Esophagus squamous epithelium (tissue), 5 donors: Measurements from ENCODE around the gene MAGOHB. TPM values are rescaled to one million over a fixed set of nuclear protein-coding genes. Genes with fewer than 3 reads are reported as not detected.
A peak's percentile ranks its signal among the peaks of the same experiment; 100 is the strongest.

Experiments
- DNase-seq: peaks from one replicate; lab custom pipeline; 2025; lab: John Stamatoyannopoulos, UW
- H3K27ac ChIP-seq, 4 donors: fragments of 200-600 bp; sonication (generic); one replicate each; pipeline ENCODE4 v1.5.1; 2016 to 2019; ENCODE audit warnings: mild to moderate bottlenecking in 1 of 4
- H3K27me3 ChIP-seq, 4 donors: fragments of 200-600 bp; sonication (generic); 1 replicate in 3 of 4; 2 replicates in 1 of 4; pipeline versions ENCODE4 v1.5.1 to v1.6.0; 2017 to 2021; ENCODE audit warnings: antibody characterized with exemption in 1 of 4
- H3K36me3 ChIP-seq, 3 donors: fragments of 200-600 bp; sonication (generic); one replicate each; pipeline ENCODE4 v1.5.1; 2016 to 2019
- H3K4me1 ChIP-seq, 3 donors: fragments of 200-600 bp; sonication (generic); one replicate each; pipeline ENCODE4 v1.5.1; 2017 to 2019
- H3K4me3 ChIP-seq, 4 donors: fragments of 200-600 bp; sonication (generic); 1 replicate in 3 of 4; 2 replicates in 1 of 4; pipeline ENCODE4 v1.5.1; 2016 to 2019; ENCODE audit warnings: mild to moderate bottlenecking in 2 of 4, moderate library complexity in 1 of 4
- H3K9me3 ChIP-seq, 3 donors: fragments of 200-600 bp; sonication (generic); one replicate each; pipeline ENCODE4 v1.5.1; 2016 to 2019
- CTCF ChIP-seq, 6 experiments: fragments of 450-650 bp in 4 of 6; fragments of 200-600 bp in 2 of 6; sonication (generic) in 2 of 6; IDR thresholded peaks; one replicate each; pipeline ENCODE4 v1.5.1; 2016 to 2019; ENCODE audit warnings: antibody characterized with exemption in 6 of 6, mild to moderate bottlenecking in 4 of 6, moderate library complexity in 4 of 6
- POLR2A ChIP-seq, 4 donors: fragments of 450-650 bp; IDR thresholded peaks; one replicate each; pipeline ENCODE4 v1.6.1; 2017; ENCODE audit warnings: antibody characterized with exemption in 4 of 4, mild to moderate bottlenecking in 4 of 4, moderate library complexity in 3 of 4
- WGBS, 2 donors: methylation state at CpG; one replicate each; pipeline ENCODE4 v1.1.5; 2018; 5-methylcytosine and 5-hydroxymethylcytosine counted together
- intact Hi-C: fragments of 100-400 bp; cut with DNase I; formaldehyde crosslinking; loops from one replicate; pipeline ENCODE4 v1.15.0; 2022
- total RNA-seq, 4 donors: library from RNA; depleted of rRNA; stranded (reverse); fragments of >200 nt; gene quantifications; one replicate each; pipeline ENCODE4 v1.1.0, GENCODE V29; 2016
- donor health status: DM: yes; HTN: yes; CAD: no.

MAGOHB gene
- total RNA-seq, 4 donors from 2014 or later, result 5.4 to 25.1 (median 9.8) TPM

GRCh38 chr12:10645910-10646309, 32.5 kb upstream of the MAGOHB start:
- H3K4me1 ChIP-seq, result peaks cover 0 to 16% (median 4%) of the 10 kb centered on the region in 3 donors
- TF ChIP-seq CTCF (IDR thresholded peaks at IDR 0.05) (no peak), POLR2A (IDR thresholded peaks at IDR 0.05) (no peak)
- H3K9me3 ChIP-seq, result peaks cover 0 to 15% (median 0%) of the 10 kb centered on the region in 3 donors
- 43 to 46% methylated on average over 4 of the region's 4 CpGs for WGBS, 2 donors
- H3K4me3 ChIP-seq, result no peak overlapping the region
- no peaks in the 10 kb centered on the region for H3K27me3 ChIP-seq
- DNase-seq, result no peak
- intact Hi-C loops, result no loop called here
- H3K36me3 ChIP-seq, result peaks cover 0 to 11% (median 0%) of the 10 kb centered on the region in 3 donors
- H3K27ac ChIP-seq, result no peak overlapping the region

- TF ChIP-seq CTCF (IDR thresholded peaks at IDR 0.05) (no peak), POLR2A (IDR thresholded peaks at IDR 0.05) (no peak)
- Histone ChIP-seq H3K27me3 (no peaks in the 10 kb centered on the region), H3K36me3 (peaks cover 0 to 8% (median 0%) of the 10 kb centered on the region in 3 donors), H3K4me1 (peaks cover 0 to 41% (median 5%) of the 10 kb centered on the region in 3 donors), H3K27ac (peak overlapping the region; percentile 47 to 71 (median 60)), H3K9me3 (peaks cover 0 to 12% (median 0%) of the 10 kb centered on the region in 3 donors), H3K4me3 (no peak overlapping the region)
- WGBS, 2 donors, result 49 to 61% methylated on average over 5 to 6 of the region's 6 CpGs
- intact Hi-C loops, result no loop called here
- DNase-seq, result no peak
Observed at GRCh38 chr12:10641735-10642500, 28.5 kb upstream of the MAGOHB start.

GRCh38 chr12:10638728-10639127, 25.3 kb upstream of the MAGOHB start:
- Histone ChIP-seq H3K27ac (no peak overlapping the region), H3K9me3 (no peaks in the 10 kb centered on the region), H3K36me3 (no peaks in the 10 kb centered on the region), H3K4me1 (peaks cover 0 to 67% (median 5%) of the 10 kb centered on the region in 3 donors), H3K27me3 (no peaks in the 10 kb centered on the region), H3K4me3 (no peak overlapping the region)
- WGBS, 2 donors, result 89 to 100% methylated on average over 1 of the region's 1 CpG
- intact Hi-C loops, result no loop called here
- no peak for DNase-seq
- TF ChIP-seq POLR2A (IDR thresholded peaks at IDR 0.05) (no peak), CTCF (IDR thresholded peaks at IDR 0.05) (no peak)

- intact Hi-C loops, result no loop called here
- Histone ChIP-seq H3K27ac (peak overlapping the region; percentile 72 to 83 (median 76)), H3K4me3 (no peak overlapping the region), H3K9me3 (no peaks in the 10 kb centered on the region), H3K27me3 (no peaks in the 10 kb centered on the region), H3K36me3 (peaks cover 0 to 8% (median 0%) of the 10 kb centered on the region in 3 donors), H3K4me1 (peaks cover 0 to 59% (median 5%) of the 10 kb centered on the region in 3 donors)
- TF ChIP-seq CTCF (IDR thresholded peaks at IDR 0.05), result no peak
- no peak for TF ChIP-seq POLR2A (IDR thresholded peaks at IDR 0.05)
- DNase-seq, result no peak
- WGBS, 2 donors, result 16 to 38% methylated on average over 6 of the region's 6 CpGs
Observed at GRCh38 chr12:10636611-10637010, 23.2 kb upstream of the MAGOHB start.

GRCh38 chr12:10636124-10636523, 22.7 kb upstream of the MAGOHB start:
- TF ChIP-seq CTCF (IDR thresholded peaks at IDR 0.05), result no peak
- no peak for TF ChIP-seq POLR2A (IDR thresholded peaks at IDR 0.05)
- intact Hi-C loops, result no loop called here
- H3K27me3 ChIP-seq, result no peaks in the 10 kb centered on the region
- peaks cover 0 to 11% (median 0%) of the 10 kb centered on the region in 3 donors for H3K36me3 ChIP-seq
- no peak for DNase-seq
- no peaks in the 10 kb centered on the region for H3K9me3 ChIP-seq
- WGBS, 2 donors, result 69 to 74% methylated on average over 3 of the region's 3 CpGs
- H3K27ac ChIP-seq, result peak overlapping the region; percentile 37 to 83 (median 76)
- H3K4me1 ChIP-seq, result peaks cover 0 to 54% (median 3%) of the 10 kb centered on the region in 3 donors
- no peak overlapping the region for H3K4me3 ChIP-seq
